Measurements from ENCODE around the gene ACOX3. TPM values are rescaled to one million over a fixed set of nuclear protein-coding genes. Genes with fewer than 3 reads are reported as not detected.

The ACOX3 gene
- total and polyA plus RNA-seq, 9 donors = 10.1 to 32.4 (median 21.3) TPM

DNA sequence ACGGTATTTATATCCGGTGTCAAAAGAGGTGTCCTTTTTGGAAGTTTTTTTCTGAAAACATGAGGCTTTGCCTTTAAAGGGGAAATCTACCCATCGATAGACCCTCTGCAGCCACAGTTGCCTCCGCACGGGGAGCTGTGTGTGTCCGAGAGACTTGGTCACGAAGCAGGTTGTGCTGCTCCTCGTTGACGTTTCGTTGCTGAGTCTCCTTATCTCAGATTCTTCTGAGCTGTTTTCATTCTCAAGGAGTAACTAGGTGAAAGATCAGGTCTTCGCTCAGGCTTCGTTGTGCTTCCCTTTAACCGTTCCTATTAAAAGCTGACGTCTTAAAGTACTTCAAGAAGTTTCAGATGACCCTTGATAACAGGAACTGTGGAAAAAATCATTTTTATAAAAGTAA lies 23.9 kb upstream of the ACOX3 start:
- no peaks in the 10 kb centered on the region for H3K36me3 ChIP-seq
- WGBS, 3 donors = 20 to 47% (median 24%) methylated on average over 14 of the region's 14 CpGs
- no peaks in the 10 kb centered on the region for H3K9me3 ChIP-seq
- no peak for TF ChIP-seq POLR2A (IDR thresholded peaks at IDR 0.05)
- TF ChIP-seq, protein P1, sequence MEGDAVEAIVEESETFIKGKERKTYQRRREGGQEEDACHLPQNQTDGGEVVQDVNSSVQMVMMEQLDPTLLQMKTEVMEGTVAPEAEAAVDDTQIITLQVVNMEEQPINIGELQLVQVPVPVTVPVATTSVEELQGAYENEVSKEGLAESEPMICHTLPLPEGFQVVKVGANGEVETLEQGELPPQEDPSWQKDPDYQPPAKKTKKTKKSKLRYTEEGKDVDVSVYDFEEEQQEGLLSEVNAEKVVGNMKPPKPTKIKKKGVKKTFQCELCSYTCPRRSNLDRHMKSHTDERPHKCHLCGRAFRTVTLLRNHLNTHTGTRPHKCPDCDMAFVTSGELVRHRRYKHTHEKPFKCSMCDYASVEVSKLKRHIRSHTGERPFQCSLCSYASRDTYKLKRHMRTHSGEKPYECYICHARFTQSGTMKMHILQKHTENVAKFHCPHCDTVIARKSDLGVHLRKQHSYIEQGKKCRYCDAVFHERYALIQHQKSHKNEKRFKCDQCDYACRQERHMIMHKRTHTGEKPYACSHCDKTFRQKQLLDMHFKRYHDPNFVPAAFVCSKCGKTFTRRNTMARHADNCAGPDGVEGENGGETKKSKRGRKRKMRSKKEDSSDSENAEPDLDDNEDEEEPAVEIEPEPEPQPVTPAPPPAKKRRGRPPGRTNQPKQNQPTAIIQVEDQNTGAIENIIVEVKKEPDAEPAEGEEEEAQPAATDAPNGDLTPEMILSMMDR (IDR thresholded peaks at IDR 0.05) = no peak
- TF ChIP-seq EP300 (IDR thresholded peaks at IDR 0.05) = no peak
- no peak overlapping the region for H3K4me3 ChIP-seq
- peak overlapping the region in 1 of 2 donors; percentile 25 for H3K27ac ChIP-seq
- no peak for DNase-seq
- H3K27me3 ChIP-seq = no peaks in the 10 kb centered on the region
- intact Hi-C loops (cut with DNase I) = no loop called here
- H3K4me1 ChIP-seq (ENCODE audit: insufficient read depth) = peaks cover 7% of the 10 kb centered on the region

DNA sequence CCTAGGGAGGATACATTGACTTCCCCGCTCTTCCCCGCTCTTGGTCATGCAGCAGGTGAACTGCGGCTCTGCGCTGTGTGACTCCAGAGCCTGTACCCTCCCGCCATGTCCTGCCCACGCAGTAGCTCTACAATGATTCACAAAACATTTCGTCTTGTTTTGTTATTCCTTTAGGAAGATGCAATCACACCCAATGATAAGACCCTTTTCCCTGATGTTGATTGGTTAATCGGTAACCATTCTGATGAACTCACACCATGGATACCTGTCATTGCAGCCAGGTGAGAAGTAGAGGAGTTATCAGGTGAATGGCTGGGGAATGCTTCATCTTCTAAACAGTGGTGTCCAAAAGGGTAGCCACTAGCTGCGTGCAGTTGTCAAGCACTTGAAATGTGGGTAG lies 23.3 kb upstream of the ACOX3 start:
- Histone ChIP-seq H3K27me3 (no peaks in the 10 kb centered on the region), H3K4me3 (no peak overlapping the region), H3K9me3 (no peaks in the 10 kb centered on the region), H3K4me1 (ENCODE audit: insufficient read depth) (peaks cover 2% of the 10 kb centered on the region), H3K27ac (no peak overlapping the region), H3K36me3 (no peaks in the 10 kb centered on the region)
- WGBS, 3 donors = 86 to 96% (median 89%) methylated on average over 9 of the region's 9 CpGs
- no peak for DNase-seq
- intact Hi-C loops (cut with DNase I) = no loop called here
- no peak for TF ChIP-seq POLR2A (IDR thresholded peaks at IDR 0.05)
- no peak for TF ChIP-seq EP300 (IDR thresholded peaks at IDR 0.05)
- TF ChIP-seq, protein P1 (IDR thresholded peaks at IDR 0.05) = no peak

DNA sequence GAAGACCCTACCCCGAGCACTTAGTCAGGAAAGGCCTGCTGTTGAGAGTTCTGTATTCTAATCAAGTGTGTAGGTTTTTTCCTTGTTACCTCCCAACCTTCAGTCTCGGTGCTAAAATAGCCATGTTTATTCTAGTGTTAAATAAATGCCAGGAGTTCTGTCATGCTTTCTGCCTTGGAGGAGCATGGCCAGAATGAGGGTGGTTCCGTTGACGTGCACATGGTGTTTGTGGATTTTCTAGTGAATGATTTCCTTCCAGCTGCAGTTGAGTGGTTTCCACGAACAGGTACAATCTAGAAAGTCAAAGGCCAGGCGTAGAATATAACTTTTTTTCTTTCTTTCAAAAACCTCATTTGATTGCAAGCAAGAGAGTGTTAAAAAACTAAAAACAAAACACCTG lies 21.1 kb upstream of the ACOX3 start:
- TF ChIP-seq, protein P1 (IDR thresholded peaks at IDR 0.05) = no peak
- TF ChIP-seq POLR2A (IDR thresholded peaks at IDR 0.05) (no peak), EP300 (IDR thresholded peaks at IDR 0.05) (no peak)
- no peaks in the 10 kb centered on the region for H3K27me3 ChIP-seq
- no peak overlapping the region for H3K4me3 ChIP-seq
- WGBS, 3 donors = 89 to 91% (median 89%) methylated on average over 6 of the region's 6 CpGs
- H3K9me3 ChIP-seq = no peaks in the 10 kb centered on the region
- no peaks in the 10 kb centered on the region for H3K36me3 ChIP-seq
- no peak for DNase-seq
- peaks cover 2% of the 10 kb centered on the region for H3K4me1 ChIP-seq (ENCODE audit: insufficient read depth)
- intact Hi-C loops (cut with DNase I) = no loop called here
- H3K27ac ChIP-seq = no peak overlapping the region

- peaks cover 2% of the 10 kb centered on the region for H3K4me1 ChIP-seq (ENCODE audit: insufficient read depth)
- H3K27me3 ChIP-seq = no peaks in the 10 kb centered on the region
Observed at GRCh38 chr4:8461086-8461485, 20.6 kb upstream of the ACOX3 start.

More at GRCh38 chr4:8461086-8461485, 20.6 kb upstream of the ACOX3 start:
- no peak for DNase-seq
- 82 to 88% (median 85%) methylated on average over 6 of the region's 6 CpGs for WGBS, 3 donors
- Histone ChIP-seq H3K27ac (no peak overlapping the region), H3K36me3 (no peaks in the 10 kb centered on the region), H3K9me3 (no peaks in the 10 kb centered on the region), H3K4me3 (no peak overlapping the region)
- intact Hi-C loops (cut with DNase I) = no loop called here
- no peak for TF ChIP-seq EP300 (IDR thresholded peaks at IDR 0.05)
- TF ChIP-seq POLR2A (IDR thresholded peaks at IDR 0.05) = no peak
- TF ChIP-seq, protein P1 (IDR thresholded peaks at IDR 0.05) = no peak
